ENCODE results near the gene ZNF426. TPM values are rescaled to one million over a fixed set of nuclear protein-coding genes. Genes with fewer than 3 reads are reported as not detected.
A peak's percentile ranks its signal among the peaks of the same experiment; 100 is the strongest.
"Not testable (repeated sequence)": the region's sequence is repeated elsewhere in the genome, so short reads cannot be mapped to it uniquely, and the experiment has no call there.

Gene ZNF426
- total and polyA plus RNA-seq, 4 experiments from 2014 or later: 11.7 to 18.2 (median 17.4) TPM

- Mint-ChIP-seq H3K27me3 (no peaks in the 10 kb centered on the region), H3K27ac (no peak overlapping the region), H3K4me1 (peaks cover 0 to 6% (median 2%) of the 10 kb centered on the region in 4 donors), H3K9me3 (peaks cover 3 to 97% (median 86%) of the 10 kb centered on the region in 8 donors), H3K4me3 (peak overlapping the region in 1 of 8 donors; percentile 22), H3K36me3 (peaks cover 74 to 91% of the 10 kb centered on the region in 2 donors)
- H3K4me1 ChIP-seq (ENCODE audit: insufficient read depth, low read length): no peaks in the 10 kb centered on the region
- ChIA-PET CTCF (ENCODE audit: partially characterized antibody) (no interaction called here), POLR2A (ENCODE audit: partially characterized antibody) (no interaction called here)
- intact Hi-C loops (cut with micrococcal nuclease): no loop called here
- H3K36me3 ChIP-seq (ENCODE audit: insufficient read depth, low read length): peaks cover 41% of the 10 kb centered on the region
- no peak overlapping the region for H3K27ac ChIP-seq (ENCODE audit: low read depth, low read length)
- peaks cover 6 to 73% of the 10 kb centered on the region in 2 donors for H3K9me3 ChIP-seq (ENCODE audit: control insufficient read depth in 1 of 2, low read length in 2 of 2)
- H3K4me3 ChIP-seq (ENCODE audit: low read length in 2 of 2): no peak overlapping the region
- no peak for DNase-seq
- no peaks in the 10 kb centered on the region for H3K27me3 ChIP-seq (ENCODE audit: insufficient read depth, low read length)
These were observed 28.3 kb upstream of the ZNF426 start for GRCh38 chr19:9566729-9567128.

- H3K4me1 ChIP-seq (ENCODE audit: insufficient read depth, low read length): no peaks in the 10 kb centered on the region
- ChIA-PET CTCF (ENCODE audit: partially characterized antibody) (interaction anchor here (0.7 kb wide), 1 partner anchor 233 kb away, joined by 7 read pairs; no protein-coding TSS in a partner anchor), POLR2A (ENCODE audit: partially characterized antibody) (no interaction called here)
- no peaks in the 10 kb centered on the region for H3K27me3 Mint-ChIP-seq
- H3K36me3 ChIP-seq (ENCODE audit: insufficient read depth, low read length): peaks cover 41% of the 10 kb centered on the region
- peaks cover 6 to 73% of the 10 kb centered on the region in 2 donors for H3K9me3 ChIP-seq (ENCODE audit: control insufficient read depth in 1 of 2, low read length in 2 of 2)
- peak overlapping the region in 1 of 8 donors; percentile 20 for H3K4me3 Mint-ChIP-seq
- peaks cover 74 to 90% of the 10 kb centered on the region in 2 donors for H3K36me3 Mint-ChIP-seq
- H3K4me3 ChIP-seq (ENCODE audit: low read length in 2 of 2): no peak overlapping the region
- DNase-seq: no peak
- H3K9me3 Mint-ChIP-seq: peaks cover 3 to 97% (median 85%) of the 10 kb centered on the region in 8 donors
- intact Hi-C loops (cut with micrococcal nuclease): no loop called here
- H3K4me1 Mint-ChIP-seq: peaks cover 0 to 3% (median 0%) of the 10 kb centered on the region in 4 donors
- no peaks in the 10 kb centered on the region for H3K27me3 ChIP-seq (ENCODE audit: insufficient read depth, low read length)
- H3K27ac ChIP-seq (ENCODE audit: low read depth, low read length): no peak overlapping the region
- H3K27ac Mint-ChIP-seq: no peak overlapping the region
These were observed 27.7 kb upstream of the ZNF426 start for GRCh38 chr19:9565900-9566705.

- Histone ChIP-seq H3K27me3 (ENCODE audit: insufficient read depth, low read length) (no peaks in the 10 kb centered on the region), H3K4me3 (ENCODE audit: low read length in 2 of 2) (no peak overlapping the region), H3K27ac (ENCODE audit: low read depth, low read length) (no peak overlapping the region), H3K4me1 (ENCODE audit: insufficient read depth, low read length) (no peaks in the 10 kb centered on the region), H3K9me3 (ENCODE audit: control insufficient read depth in 1 of 2, low read length in 2 of 2) (peaks cover 0 to 20% of the 10 kb centered on the region in 2 donors), H3K36me3 (ENCODE audit: insufficient read depth, low read length) (no peaks in the 10 kb centered on the region)
- no peak for DNase-seq
- no peak overlapping the region for H3K27ac Mint-ChIP-seq
- CTCF ChIA-PET (ENCODE audit: partially characterized antibody): no interaction called here
- peaks cover 19 to 26% of the 10 kb centered on the region in 2 donors for H3K36me3 Mint-ChIP-seq
- H3K9me3 Mint-ChIP-seq: peaks cover 3 to 67% (median 46%) of the 10 kb centered on the region in 8 donors
- H3K4me3 Mint-ChIP-seq: no peak overlapping the region
- intact Hi-C loops (cut with micrococcal nuclease): no loop called here
- no peaks in the 10 kb centered on the region for H3K4me1 Mint-ChIP-seq
- no peaks in the 10 kb centered on the region for H3K27me3 Mint-ChIP-seq
- POLR2A ChIA-PET (ENCODE audit: partially characterized antibody): no interaction called here
These were observed 14.3 kb upstream of the ZNF426 start for GRCh38 chr19:9552536-9553274.

GRCh38 chr19:9547870-9548269 lies 9.4 kb upstream of the ZNF426 start:
- ChIA-PET POLR2A (ENCODE audit: partially characterized antibody) (no interaction called here), CTCF (ENCODE audit: partially characterized antibody) (no interaction called here)
- Mint-ChIP-seq H3K27ac (no peak overlapping the region), H3K4me3 (no peak overlapping the region), H3K27me3 (peaks cover 0 to 2% of the 10 kb centered on the region in 2 donors), H3K9me3 (peaks cover 3 to 42% (median 29%) of the 10 kb centered on the region in 8 donors), H3K4me1 (no peaks in the 10 kb centered on the region), H3K36me3 (peaks cover 7 to 17% of the 10 kb centered on the region in 2 donors)
- H3K36me3 ChIP-seq (ENCODE audit: insufficient read depth, low read length): no peaks in the 10 kb centered on the region
- H3K9me3 ChIP-seq (ENCODE audit: control insufficient read depth in 1 of 2, low read length in 2 of 2): peaks cover 0 to 11% of the 10 kb centered on the region in 2 donors
- H3K4me1 ChIP-seq (ENCODE audit: insufficient read depth, low read length): no peaks in the 10 kb centered on the region
- H3K4me3 ChIP-seq (ENCODE audit: low read length in 2 of 2): no peak overlapping the region
- H3K27me3 ChIP-seq (ENCODE audit: insufficient read depth, low read length): no peaks in the 10 kb centered on the region
- DNase-seq: no peak
- no peak overlapping the region for H3K27ac ChIP-seq (ENCODE audit: low read depth, low read length)
- intact Hi-C loops (cut with micrococcal nuclease): no loop called here

GRCh38 chr19:9541281-9541680 lies 2.8 kb upstream of the ZNF426 start:
- CTCF ChIA-PET (ENCODE audit: partially characterized antibody); POLR2A ChIA-PET (ENCODE audit: partially characterized antibody): not testable (repeated sequence)
- peaks cover 7 to 19% of the 10 kb centered on the region in 2 donors for H3K36me3 Mint-ChIP-seq

GRCh38 chr19:9539921-9540320 lies 1.5 kb upstream of the ZNF426 start:
- H3K27me3 Mint-ChIP-seq; H3K9me3 ChIP-seq (ENCODE audit: control insufficient read depth in 1 of 2, low read length in 2 of 2); H3K27ac ChIP-seq (ENCODE audit: low read depth, low read length); H3K27me3 ChIP-seq (ENCODE audit: insufficient read depth, low read length); POLR2A ChIA-PET (ENCODE audit: partially characterized antibody); DNase-seq; CTCF ChIA-PET (ENCODE audit: partially characterized antibody); H3K4me3 ChIP-seq (ENCODE audit: low read length in 2 of 2); H3K36me3 ChIP-seq (ENCODE audit: insufficient read depth, low read length): not testable (repeated sequence)
- peaks cover 20 to 31% of the 10 kb centered on the region in 2 donors for H3K36me3 Mint-ChIP-seq
- H3K9me3 Mint-ChIP-seq: peaks cover 0 to 37% (median 26%) of the 10 kb centered on the region in 8 donors
- intact Hi-C loops (cut with micrococcal nuclease): loop anchor here (5.0 kb wide), 1 partner anchor 103 kb away; the partner anchor contains the start of gene ZNF266
- peaks cover 13 to 36% (median 25%) of the 10 kb centered on the region in 4 donors for H3K4me1 Mint-ChIP-seq
- peak overlapping the region; percentile 37 to 98 (median 71) for H3K4me3 Mint-ChIP-seq
- peak overlapping the region; percentile 84 to 100 (median 89) for H3K27ac Mint-ChIP-seq
- H3K4me1 ChIP-seq (ENCODE audit: insufficient read depth, low read length): peaks cover 12% of the 10 kb centered on the region

More at GRCh38 chr19:9541281-9541680, 2.8 kb upstream of the ZNF426 start:
- H3K4me3 Mint-ChIP-seq; H3K27me3 Mint-ChIP-seq; H3K27ac Mint-ChIP-seq; H3K4me3 ChIP-seq (ENCODE audit: low read length in 2 of 2); H3K9me3 ChIP-seq (ENCODE audit: control insufficient read depth in 1 of 2, low read length in 2 of 2); H3K27ac ChIP-seq (ENCODE audit: low read depth, low read length); H3K36me3 ChIP-seq (ENCODE audit: insufficient read depth, low read length); H3K27me3 ChIP-seq (ENCODE audit: insufficient read depth, low read length); intact Hi-C loops (cut with micrococcal nuclease); DNase-seq: not testable (repeated sequence)
- H3K4me1 ChIP-seq (ENCODE audit: insufficient read depth, low read length): peaks cover 12% of the 10 kb centered on the region
- peaks cover 13 to 32% (median 22%) of the 10 kb centered on the region in 4 donors for H3K4me1 Mint-ChIP-seq
- H3K9me3 Mint-ChIP-seq: peaks cover 0 to 25% (median 20%) of the 10 kb centered on the region in 8 donors

- H3K4me1 ChIP-seq (ENCODE audit: insufficient read depth, low read length): peaks cover 12% of the 10 kb centered on the region
- Mint-ChIP-seq H3K4me1 (peaks cover 13 to 36% (median 25%) of the 10 kb centered on the region in 4 donors), H3K36me3 (peaks cover 27 to 38% of the 10 kb centered on the region in 2 donors), H3K27ac (peak overlapping the region; percentile 84 to 100 (median 97)), H3K9me3 (peaks cover 0 to 43% (median 30%) of the 10 kb centered on the region in 8 donors), H3K4me3 (peak overlapping the region; percentile 92 to 98 (median 96))
- H3K27me3 Mint-ChIP-seq; H3K27me3 ChIP-seq (ENCODE audit: insufficient read depth, low read length); POLR2A ChIA-PET (ENCODE audit: partially characterized antibody); H3K9me3 ChIP-seq (ENCODE audit: control insufficient read depth in 1 of 2, low read length in 2 of 2); DNase-seq: not testable (repeated sequence)
- peak overlapping the region; percentile 82 for H3K27ac ChIP-seq (ENCODE audit: low read depth, low read length)
- CTCF ChIA-PET (ENCODE audit: partially characterized antibody): interaction anchor here (0.6 kb wide), 1 partner anchor 102 kb away, joined by 3 read pairs; no protein-coding TSS in a partner anchor
- H3K36me3 ChIP-seq (ENCODE audit: insufficient read depth, low read length): peaks cover 14% of the 10 kb centered on the region
- H3K4me3 ChIP-seq (ENCODE audit: low read length in 2 of 2): peak overlapping the region in 1 of 2 donors; percentile 80
- intact Hi-C loops (cut with micrococcal nuclease): loop anchor here (5.0 kb wide), 1 partner anchor 102 kb away; the partner anchor contains the start of gene ZNF266
These were observed 756 bp upstream of the ZNF426 start for GRCh38 chr19:9539201-9539600.
